Uterus (tissue), 2 donors: ENCODE data around the gene BPHL.

Experiments used
- CTCF ChIP-seq, 4 experiments: fragments of 200-600 bp in 2 of 4; fragments of 450-650 bp in 2 of 4; sonication (generic) in 2 of 4; IDR thresholded peaks; one replicate each; pipeline ENCODE4 v1.5.1; 2016 to 2019; ENCODE audit warnings: antibody characterized with exemption in 4 of 4, mild to moderate bottlenecking in 2 of 4, moderate library complexity in 1 of 4
- POLR2A ChIP-seq, 2 donors: fragments of 450-650 bp; IDR thresholded peaks; one replicate each; pipeline ENCODE4 v1.6.1; 2016; ENCODE audit warnings: antibody characterized with exemption in 2 of 2, mild to moderate bottlenecking in 1 of 2, moderate library complexity in 1 of 2

- TF ChIP-seq CTCF (IDR thresholded peaks at IDR 0.05) (no peak), POLR2A (IDR thresholded peaks at IDR 0.05) (no peak)
These were observed 6.2 kb downstream of the BPHL start for GRCh38 chr6:3124667-3125066.
